Thoracic aorta (tissue), 2 donors: ENCODE measurements around the gene SGTA. TPM values are rescaled to one million over a fixed set of nuclear protein-coding genes. Genes with fewer than 3 reads are reported as not detected.

Source experiments
- ATAC-seq: fragments of 150-250 bp; one replicate; pipeline ENCODE4 v1.8.0; 2017; ENCODE audit warnings: low read depth; ENCODE audit not compliant: insufficient number of reproducible peaks, low FRiP score
- DNase-seq: peaks from one replicate; pipeline ENCODE4 v3.0.0-alpha.2; 2020; ENCODE audit warnings: low spot score
- H3K27ac ChIP-seq, 2 donors: fragments of 200-600 bp; sonication (generic); 1 replicate in 1 of 2; 2 replicates in 1 of 2; pipeline ENCODE4 v1.5.1; 2016; ENCODE audit warnings: mild to moderate bottlenecking in 2 of 2, moderate library complexity in 2 of 2
- H3K27me3 ChIP-seq: fragments of 200-600 bp; sonication (generic); replicated peaks from 2 replicates; pipeline ENCODE4 v1.6.0; 2016; ENCODE audit warnings: mild to moderate bottlenecking; ENCODE audit not compliant: insufficient read depth
- H3K36me3 ChIP-seq: fragments of 200-600 bp; sonication (generic); one replicate; pipeline ENCODE4 v1.5.1; 2016
- H3K4me1 ChIP-seq, 2 donors: fragments of 200-600 bp; sonication (generic); 1 replicate in 1 of 2; 2 replicates in 1 of 2; pipeline versions ENCODE4 v1.5.1 to v1.6.0; 2016; ENCODE audit warnings: low read depth in 2 of 2, mild to moderate bottlenecking in 1 of 2; ENCODE audit not compliant: control insufficient read depth in 1 of 2
- H3K4me3 ChIP-seq: fragments of 200-600 bp; sonication (generic); 2 replicates; pipeline ENCODE4 v1.5.1; 2016; ENCODE audit warnings: mild to moderate bottlenecking
- H3K9me3 ChIP-seq: fragments of 200-600 bp; sonication (generic); 2 replicates; pipeline ENCODE4 v1.5.1; 2016
- total RNA-seq, 2 donors: library from RNA; depleted of rRNA; stranded (reverse); fragments of >200 nt; gene quantifications; one replicate each; pipeline versions ENCODE4 v1.1.0 to v1.2.3, GENCODE V29; 2016
- TF ChIP-seq, protein P1 (sequence below): fragments of 200-600 bp; sonication (generic); IDR thresholded peaks from one replicate; pipeline ENCODE4 v1.5.1; 2019; ENCODE audit warnings: antibody characterized with exemption

Gene SGTA
- total RNA-seq, 2 donors from 2014 or later = 43.7 to 46.4 TPM

DNA sequence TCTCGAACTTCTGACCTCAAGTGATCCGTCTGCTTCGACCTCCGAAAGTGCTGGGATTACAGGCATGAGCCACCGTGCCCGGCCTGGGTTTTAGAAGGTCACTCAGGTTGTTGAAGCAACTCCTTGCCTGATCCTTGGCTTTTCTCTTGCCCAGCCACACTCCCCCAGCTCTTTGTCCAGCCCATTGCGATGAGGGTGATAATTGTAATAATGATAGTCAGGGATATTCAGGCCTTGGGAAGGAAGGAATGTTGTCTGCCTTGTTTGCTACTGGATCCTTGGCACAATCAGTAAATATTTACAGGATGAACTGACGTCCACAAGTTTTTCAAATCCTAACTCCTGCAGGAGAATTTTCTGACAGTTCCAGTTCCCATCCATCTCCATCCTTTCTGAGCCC is 4.0 kb upstream of the SGTA start:
- no peak overlapping the region for H3K4me3 ChIP-seq
- H3K27me3 ChIP-seq = no peaks in the 10 kb centered on the region
- no peak for ATAC-seq
- H3K27ac ChIP-seq = no peak overlapping the region
- TF ChIP-seq, protein P1, sequence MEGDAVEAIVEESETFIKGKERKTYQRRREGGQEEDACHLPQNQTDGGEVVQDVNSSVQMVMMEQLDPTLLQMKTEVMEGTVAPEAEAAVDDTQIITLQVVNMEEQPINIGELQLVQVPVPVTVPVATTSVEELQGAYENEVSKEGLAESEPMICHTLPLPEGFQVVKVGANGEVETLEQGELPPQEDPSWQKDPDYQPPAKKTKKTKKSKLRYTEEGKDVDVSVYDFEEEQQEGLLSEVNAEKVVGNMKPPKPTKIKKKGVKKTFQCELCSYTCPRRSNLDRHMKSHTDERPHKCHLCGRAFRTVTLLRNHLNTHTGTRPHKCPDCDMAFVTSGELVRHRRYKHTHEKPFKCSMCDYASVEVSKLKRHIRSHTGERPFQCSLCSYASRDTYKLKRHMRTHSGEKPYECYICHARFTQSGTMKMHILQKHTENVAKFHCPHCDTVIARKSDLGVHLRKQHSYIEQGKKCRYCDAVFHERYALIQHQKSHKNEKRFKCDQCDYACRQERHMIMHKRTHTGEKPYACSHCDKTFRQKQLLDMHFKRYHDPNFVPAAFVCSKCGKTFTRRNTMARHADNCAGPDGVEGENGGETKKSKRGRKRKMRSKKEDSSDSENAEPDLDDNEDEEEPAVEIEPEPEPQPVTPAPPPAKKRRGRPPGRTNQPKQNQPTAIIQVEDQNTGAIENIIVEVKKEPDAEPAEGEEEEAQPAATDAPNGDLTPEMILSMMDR = no peak
- peaks cover 7 to 30% of the 10 kb centered on the region in 2 donors for H3K4me1 ChIP-seq
- no peaks in the 10 kb centered on the region for H3K36me3 ChIP-seq
- no peaks in the 10 kb centered on the region for H3K9me3 ChIP-seq
- DNase-seq = no peak

DNA sequence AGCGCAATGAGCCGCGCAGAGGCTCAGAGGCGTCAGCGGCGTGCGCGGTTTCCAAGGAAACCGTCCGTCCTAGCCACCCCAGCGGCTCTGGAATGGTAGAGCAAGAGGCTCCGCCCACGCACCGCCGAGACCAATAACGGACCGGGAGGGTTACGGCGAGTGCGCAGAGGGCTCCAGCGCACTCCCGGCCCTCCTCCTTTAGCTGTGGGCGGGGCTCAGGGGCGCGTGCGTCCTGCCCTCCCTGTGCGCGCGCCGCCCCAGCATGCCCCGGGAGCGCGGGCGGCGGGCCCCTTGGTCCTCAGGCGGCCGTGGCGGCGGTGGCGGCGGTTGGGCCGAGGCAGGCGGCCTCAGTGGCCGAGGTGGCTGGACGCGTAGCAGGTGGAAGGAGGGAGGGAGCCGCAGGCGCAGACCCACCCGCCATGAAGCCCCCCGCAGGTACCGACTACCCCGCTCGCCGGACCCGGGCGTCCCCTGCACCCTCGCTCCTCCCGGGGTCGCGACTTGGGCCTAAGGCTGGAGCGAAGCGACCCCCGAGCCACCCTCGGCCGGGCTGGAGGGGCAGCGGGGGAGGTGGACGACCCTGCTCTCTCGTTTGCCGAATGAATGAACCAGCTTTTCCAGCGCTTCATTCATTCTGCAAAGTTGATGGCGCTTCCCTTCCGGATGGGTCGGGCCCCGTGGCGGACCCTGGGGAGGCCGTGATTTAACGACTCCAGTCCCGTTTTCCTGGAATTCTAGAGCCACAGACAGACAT is 2.3 kb upstream of the SGTA start, which contains the start of gene THOP1:
THOP1 (plus strand) TSS at position 260 of the 754 bp plus-strand sequence; CDS start at position 420, 160 bp downstream.
- peak; percentile 97 for DNase-seq
- no peaks in the 10 kb centered on the region for H3K36me3 ChIP-seq
- no peaks in the 10 kb centered on the region for H3K27me3 ChIP-seq
- TF ChIP-seq, protein P1 = no peak
- peak within 1 kb of the TSS; percentile 21 to 22 for H3K27ac ChIP-seq
- peaks cover 11 to 46% of the 10 kb centered on the region in 2 donors for H3K4me1 ChIP-seq
- peak; percentile 80 for ATAC-seq
- peak within 1 kb of the TSS; percentile 95 for H3K4me3 ChIP-seq
- no peaks in the 10 kb centered on the region for H3K9me3 ChIP-seq

DNA sequence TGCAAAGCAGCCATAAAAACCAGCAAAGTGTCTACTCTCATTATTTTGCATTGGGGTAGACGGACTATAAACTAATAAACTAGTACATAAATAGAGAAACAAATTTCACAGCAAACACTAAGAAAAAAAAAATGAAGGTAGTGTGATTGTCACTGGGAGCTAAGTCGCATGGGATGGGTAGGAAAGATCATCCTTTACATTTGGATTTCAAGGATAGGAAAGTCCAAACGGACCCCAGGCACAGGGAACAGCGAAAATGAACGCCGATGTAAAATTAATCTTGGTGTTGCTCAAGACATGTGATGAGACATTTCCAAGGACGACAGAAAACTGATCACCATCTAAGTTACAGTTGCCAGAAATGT is 690 bp upstream of the SGTA start:
- TF ChIP-seq, protein P1 = no peak
- no peak for DNase-seq
- Histone ChIP-seq H3K4me3 (peak overlapping the region; percentile 88), H3K4me1 (peaks cover 11 to 47% of the 10 kb centered on the region in 2 donors), H3K36me3 (no peaks in the 10 kb centered on the region), H3K27me3 (no peaks in the 10 kb centered on the region), H3K9me3 (no peaks in the 10 kb centered on the region), H3K27ac (peak overlapping the region in 1 of 2 donors; percentile 81)
- ATAC-seq = no peak

DNA sequence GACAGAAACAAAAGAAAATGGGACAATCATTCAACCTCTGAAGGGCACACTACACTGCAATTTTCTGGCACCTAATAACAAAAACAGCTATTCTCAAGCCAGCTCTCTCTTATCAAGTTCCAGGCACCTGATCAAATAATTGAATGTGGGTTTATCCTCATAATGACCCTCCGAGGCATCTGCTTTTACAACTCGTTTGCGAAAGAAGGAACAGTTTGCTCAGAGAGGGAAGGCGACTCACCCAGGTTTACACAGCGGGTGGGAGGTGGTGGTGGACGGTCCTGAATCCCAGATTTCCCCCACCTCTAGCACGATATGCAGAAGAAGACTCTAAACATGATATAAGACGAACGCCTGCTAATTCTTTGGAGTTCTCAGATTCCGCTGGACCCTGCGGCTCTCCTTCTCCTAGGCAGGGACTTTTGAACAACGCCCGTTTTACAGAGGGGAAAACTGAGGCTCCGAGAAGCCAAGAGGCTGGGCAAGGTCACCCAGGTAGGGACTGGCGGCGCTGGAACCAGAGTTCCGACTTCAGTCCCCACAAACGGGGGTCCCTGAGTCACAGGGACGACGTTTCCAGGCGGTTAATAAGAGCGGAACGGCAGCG is 641 bp downstream of the SGTA start:
- TF ChIP-seq, protein P1 = peak; percentile 0
- H3K27me3 ChIP-seq = no peaks in the 10 kb centered on the region
- H3K27ac ChIP-seq = peak overlapping the region; percentile 80 to 81
- H3K4me1 ChIP-seq = peaks cover 11 to 47% of the 10 kb centered on the region in 2 donors
- H3K4me3 ChIP-seq = peak overlapping the region; percentile 88
- no peaks in the 10 kb centered on the region for H3K9me3 ChIP-seq
- H3K36me3 ChIP-seq = no peaks in the 10 kb centered on the region
- no peak for ATAC-seq
- DNase-seq = no peak

DNA sequence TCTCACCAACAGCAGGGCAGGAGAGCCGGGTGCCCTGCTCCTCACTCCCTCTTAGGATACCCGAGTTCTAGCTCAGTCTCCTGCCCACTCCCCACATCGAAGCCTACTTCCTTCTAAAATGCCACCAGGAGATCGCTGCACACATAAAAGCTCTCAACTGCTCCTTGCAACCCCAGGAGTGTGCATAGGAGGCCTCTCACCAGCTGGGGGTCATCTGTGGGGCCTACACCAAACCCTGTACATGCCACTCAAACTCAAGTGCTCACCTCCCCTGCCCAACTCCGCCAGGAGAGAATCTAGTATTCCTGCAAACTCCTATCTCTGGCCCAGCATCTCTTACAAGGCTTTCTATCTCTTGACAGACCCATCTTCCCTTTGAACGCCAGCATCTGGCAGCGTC is 2.8 kb downstream of the SGTA start:
- Histone ChIP-seq H3K9me3 (no peaks in the 10 kb centered on the region), H3K4me1 (peaks cover 11 to 38% of the 10 kb centered on the region in 2 donors), H3K27me3 (no peaks in the 10 kb centered on the region), H3K36me3 (no peaks in the 10 kb centered on the region), H3K27ac (no peak overlapping the region), H3K4me3 (no peak overlapping the region)
- ATAC-seq (no peak), DNase-seq (no peak)
- TF ChIP-seq, protein P1 = no peak
